ENCODE data around the gene MPP2.
"Not testable (repeated sequence)": the region's sequence is repeated elsewhere in the genome, so short reads cannot be mapped to it uniquely, and the experiment has no call there.

The MPP2 gene

DNA sequence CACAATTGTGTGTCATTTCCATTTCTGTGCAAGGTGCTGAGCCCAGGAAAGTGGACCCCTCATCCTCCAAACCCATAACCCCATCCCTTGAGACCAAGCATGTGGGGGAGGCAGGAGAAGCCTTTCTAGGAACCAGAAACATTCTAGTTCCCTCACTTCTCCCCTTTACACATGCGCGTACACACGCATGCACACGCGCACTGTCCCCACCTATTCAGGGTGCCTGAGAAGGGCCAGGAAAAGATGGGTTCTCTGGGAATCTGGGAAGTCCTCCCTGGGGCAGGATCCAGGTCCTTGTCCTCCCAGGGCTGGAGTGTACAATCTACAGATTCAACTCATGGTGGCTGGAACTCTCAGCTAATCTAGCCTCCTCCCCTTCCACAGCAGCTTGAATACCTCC, 32.5 kb upstream of the MPP2 start:
- Histone ChIP-seq H2AFZ (ENCODE audit: low read length) (no peak overlapping the region), H4K20me1 (ENCODE audit: insufficient read depth, low read length, poor library complexity, severe bottlenecking) (no peaks in the 10 kb centered on the region), H3K9me2 (replicated peaks; ENCODE audit: low read depth, low read length) (no peaks in the 10 kb centered on the region), H3F3A (ENCODE audit: low read depth) (no peaks in the 10 kb centered on the region), H3K79me2 (ENCODE audit: insufficient read depth, low read length) (no peaks in the 10 kb centered on the region), H3K4me1 (ENCODE audit: insufficient read depth, low read length, poor library complexity, severe bottlenecking) (no peaks in the 10 kb centered on the region), H3K36me3 (ENCODE audit: insufficient read depth, low read length) (no peaks in the 10 kb centered on the region), H3K9me3 (ENCODE audit: insufficient read depth, low read depth, low read length) (no peaks in the 10 kb centered on the region), H3K4me2 (ENCODE audit: low read depth, low read length, poor library complexity, severe bottlenecking) (no peak overlapping the region), H3K9ac (ENCODE audit: low read depth, low read length, poor library complexity, severe bottlenecking) (no peak overlapping the region), H3K4me3 (ENCODE audit: low read length, poor library complexity, severe bottlenecking) (no peak overlapping the region), H3K27me3 (ENCODE audit: insufficient read depth, low read length, poor library complexity, severe bottlenecking) (no peaks in the 10 kb centered on the region)
- TF ChIP-seq, protein P1, sequence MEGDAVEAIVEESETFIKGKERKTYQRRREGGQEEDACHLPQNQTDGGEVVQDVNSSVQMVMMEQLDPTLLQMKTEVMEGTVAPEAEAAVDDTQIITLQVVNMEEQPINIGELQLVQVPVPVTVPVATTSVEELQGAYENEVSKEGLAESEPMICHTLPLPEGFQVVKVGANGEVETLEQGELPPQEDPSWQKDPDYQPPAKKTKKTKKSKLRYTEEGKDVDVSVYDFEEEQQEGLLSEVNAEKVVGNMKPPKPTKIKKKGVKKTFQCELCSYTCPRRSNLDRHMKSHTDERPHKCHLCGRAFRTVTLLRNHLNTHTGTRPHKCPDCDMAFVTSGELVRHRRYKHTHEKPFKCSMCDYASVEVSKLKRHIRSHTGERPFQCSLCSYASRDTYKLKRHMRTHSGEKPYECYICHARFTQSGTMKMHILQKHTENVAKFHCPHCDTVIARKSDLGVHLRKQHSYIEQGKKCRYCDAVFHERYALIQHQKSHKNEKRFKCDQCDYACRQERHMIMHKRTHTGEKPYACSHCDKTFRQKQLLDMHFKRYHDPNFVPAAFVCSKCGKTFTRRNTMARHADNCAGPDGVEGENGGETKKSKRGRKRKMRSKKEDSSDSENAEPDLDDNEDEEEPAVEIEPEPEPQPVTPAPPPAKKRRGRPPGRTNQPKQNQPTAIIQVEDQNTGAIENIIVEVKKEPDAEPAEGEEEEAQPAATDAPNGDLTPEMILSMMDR (conservative IDR thresholded peaks at IDR 0.05; ENCODE audit: low read length), result no peak
- no peak for TF ChIP-seq EZH2phosphoT487 (IDR thresholded peaks at IDR 0.05; ENCODE audit: borderline replicate concordance)

DNA sequence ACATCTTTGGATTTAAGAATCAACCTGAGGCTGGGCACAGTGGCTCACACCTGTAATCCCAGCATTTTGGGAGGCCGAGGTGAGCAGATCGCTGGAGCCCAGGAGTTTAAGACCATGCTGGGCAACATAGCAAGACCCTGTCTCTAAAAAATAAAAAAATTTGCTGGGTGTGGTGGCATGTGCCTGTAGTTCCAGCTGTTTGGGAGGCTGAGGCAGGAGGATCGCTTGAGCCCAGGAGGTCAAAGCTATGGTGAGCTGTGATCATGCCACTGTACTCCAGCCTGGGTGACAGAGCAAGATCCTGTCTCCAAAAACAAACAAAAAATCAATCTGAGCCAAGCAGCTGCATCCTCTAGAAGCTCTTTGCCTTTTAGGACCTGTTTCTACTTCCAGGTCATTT, 32.1 kb upstream of the MPP2 start:
- H3K9ac ChIP-seq (ENCODE audit: low read depth, low read length, poor library complexity, severe bottlenecking); H3K27me3 ChIP-seq (ENCODE audit: insufficient read depth, low read length, poor library complexity, severe bottlenecking); H3K9me2 ChIP-seq (replicated peaks; ENCODE audit: low read depth, low read length); H3K79me2 ChIP-seq (ENCODE audit: insufficient read depth, low read length); H4K20me1 ChIP-seq (ENCODE audit: insufficient read depth, low read length, poor library complexity, severe bottlenecking); H3K4me1 ChIP-seq (ENCODE audit: insufficient read depth, low read length, poor library complexity, severe bottlenecking); H3F3A ChIP-seq (ENCODE audit: low read depth); H3K9me3 ChIP-seq (ENCODE audit: insufficient read depth, low read depth, low read length); H3K36me3 ChIP-seq (ENCODE audit: insufficient read depth, low read length); H3K4me3 ChIP-seq (ENCODE audit: low read length, poor library complexity, severe bottlenecking); H2AFZ ChIP-seq (ENCODE audit: low read length); H3K4me2 ChIP-seq (ENCODE audit: low read depth, low read length, poor library complexity, severe bottlenecking): not testable (repeated sequence)

GRCh38 chr17:43938838-43939182, 31.5 kb upstream of the MPP2 start:
- H3K9ac ChIP-seq (ENCODE audit: low read depth, low read length, poor library complexity, severe bottlenecking), result no peak overlapping the region
- H3K4me1 ChIP-seq (ENCODE audit: insufficient read depth, low read length, poor library complexity, severe bottlenecking), result no peaks in the 10 kb centered on the region
- no peaks in the 10 kb centered on the region for H3K9me3 ChIP-seq (ENCODE audit: insufficient read depth, low read depth, low read length)
- H3K36me3 ChIP-seq (ENCODE audit: insufficient read depth, low read length), result no peaks in the 10 kb centered on the region
- H2AFZ ChIP-seq (ENCODE audit: low read length), result no peak overlapping the region; the same call in 1 of the 2 replicates
- no peaks in the 10 kb centered on the region for H3K9me2 ChIP-seq (replicated peaks; ENCODE audit: low read depth, low read length)
- H3K4me2 ChIP-seq (ENCODE audit: low read depth, low read length, poor library complexity, severe bottlenecking), result no peak overlapping the region
- no peak overlapping the region for H3K4me3 ChIP-seq (ENCODE audit: low read length, poor library complexity, severe bottlenecking)
- H4K20me1 ChIP-seq (ENCODE audit: insufficient read depth, low read length, poor library complexity, severe bottlenecking), result no peaks in the 10 kb centered on the region
- no peaks in the 10 kb centered on the region for H3K27me3 ChIP-seq (ENCODE audit: insufficient read depth, low read length, poor library complexity, severe bottlenecking)
- no peaks in the 10 kb centered on the region for H3K79me2 ChIP-seq (ENCODE audit: insufficient read depth, low read length)
- TF ChIP-seq, protein P1 (conservative IDR thresholded peaks at IDR 0.05; ENCODE audit: low read length), result no peak
- no peak for TF ChIP-seq EZH2phosphoT487 (IDR thresholded peaks at IDR 0.05; ENCODE audit: borderline replicate concordance)
- H3F3A ChIP-seq (ENCODE audit: low read depth), result no peaks in the 10 kb centered on the region

DNA sequence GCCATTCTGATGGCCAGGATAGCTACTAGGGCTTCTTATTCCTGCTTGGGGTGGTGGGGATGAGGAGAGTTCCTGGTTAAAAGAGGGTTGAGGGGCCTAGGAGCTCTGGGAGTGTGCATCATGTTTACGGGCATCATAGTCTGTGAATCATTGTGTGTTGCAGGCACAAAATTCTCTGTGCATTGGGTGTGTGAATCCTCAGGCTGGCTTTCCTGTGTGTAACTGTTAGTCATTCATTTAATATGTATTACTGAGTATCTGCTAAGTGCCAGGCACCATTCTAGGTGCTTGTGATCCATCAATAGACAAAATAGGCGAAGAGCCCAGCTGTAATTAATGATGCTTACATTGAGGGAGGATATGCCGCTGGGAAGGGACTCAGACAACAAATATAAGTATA, 29.1 kb upstream of the MPP2 start:
- H2AFZ ChIP-seq (ENCODE audit: low read length), result no peak overlapping the region
- no peaks in the 10 kb centered on the region for H3K9me2 ChIP-seq (replicated peaks; ENCODE audit: low read depth, low read length)
- H3F3A ChIP-seq (ENCODE audit: low read depth), result no peaks in the 10 kb centered on the region
- no peak overlapping the region for H3K9ac ChIP-seq (ENCODE audit: low read depth, low read length, poor library complexity, severe bottlenecking)
- H3K27me3 ChIP-seq (ENCODE audit: insufficient read depth, low read length, poor library complexity, severe bottlenecking), result no peaks in the 10 kb centered on the region
- H3K79me2 ChIP-seq (ENCODE audit: insufficient read depth, low read length), result no peaks in the 10 kb centered on the region
- H4K20me1 ChIP-seq (ENCODE audit: insufficient read depth, low read length, poor library complexity, severe bottlenecking), result no peaks in the 10 kb centered on the region
- H3K9me3 ChIP-seq (ENCODE audit: insufficient read depth, low read depth, low read length), result no peaks in the 10 kb centered on the region
- H3K4me2 ChIP-seq (ENCODE audit: low read depth, low read length, poor library complexity, severe bottlenecking), result no peak overlapping the region
- TF ChIP-seq, protein P1 (conservative IDR thresholded peaks at IDR 0.05; ENCODE audit: low read length), result no peak
- no peak for TF ChIP-seq EZH2phosphoT487 (IDR thresholded peaks at IDR 0.05; ENCODE audit: borderline replicate concordance)
- H3K4me1 ChIP-seq (ENCODE audit: insufficient read depth, low read length, poor library complexity, severe bottlenecking), result no peaks in the 10 kb centered on the region
- no peaks in the 10 kb centered on the region for H3K36me3 ChIP-seq (ENCODE audit: insufficient read depth, low read length)
- no peak overlapping the region for H3K4me3 ChIP-seq (ENCODE audit: low read length, poor library complexity, severe bottlenecking)

Data from Loucy (cell line).